Nephron (organoid): ENCODE results near the gene SFXN5.

Experiments used
- H3K27ac Mint-ChIP-seq, 3 experiments: 2 replicates each; pipeline ENCODE4 v1.8.0; 2020; ENCODE audit warnings: mixed read lengths in 3 of 3, mild to moderate bottlenecking in 2 of 3, moderate library complexity in 1 of 3
- H3K27me3 Mint-ChIP-seq: 2 replicates; pipeline ENCODE4 v1.8.0; 2021; ENCODE audit warnings: low read depth, mild to moderate bottlenecking, moderate library complexity, mixed read lengths
- H3K36me3 Mint-ChIP-seq: 2 replicates; pipeline ENCODE4 v1.8.0; 2020; ENCODE audit warnings: low read depth, mixed read lengths
- H3K4me1 Mint-ChIP-seq: 2 replicates; pipeline ENCODE4 v1.8.0; 2020; ENCODE audit warnings: mixed read lengths
- H3K4me3 Mint-ChIP-seq, 3 experiments: 2 replicates each; pipeline ENCODE4 v1.8.0; 2020; ENCODE audit warnings: mild to moderate bottlenecking in 3 of 3, mixed read lengths in 3 of 3, moderate library complexity in 2 of 3
- H3K9me3 Mint-ChIP-seq: 2 replicates; pipeline ENCODE4 v1.8.0; 2020; ENCODE audit warnings: mixed read lengths
- TF ChIP-seq, protein P1 (sequence below), 3 experiments: fragments of 200-600 bp; sonication (generic); IDR thresholded peaks; one replicate each; pipeline ENCODE4 v1.5.0; 2021; ENCODE audit warnings: antibody characterized with exemption in 3 of 3; ENCODE audit not compliant: unreplicated experiment in 3 of 3

SFXN5 gene

DNA sequence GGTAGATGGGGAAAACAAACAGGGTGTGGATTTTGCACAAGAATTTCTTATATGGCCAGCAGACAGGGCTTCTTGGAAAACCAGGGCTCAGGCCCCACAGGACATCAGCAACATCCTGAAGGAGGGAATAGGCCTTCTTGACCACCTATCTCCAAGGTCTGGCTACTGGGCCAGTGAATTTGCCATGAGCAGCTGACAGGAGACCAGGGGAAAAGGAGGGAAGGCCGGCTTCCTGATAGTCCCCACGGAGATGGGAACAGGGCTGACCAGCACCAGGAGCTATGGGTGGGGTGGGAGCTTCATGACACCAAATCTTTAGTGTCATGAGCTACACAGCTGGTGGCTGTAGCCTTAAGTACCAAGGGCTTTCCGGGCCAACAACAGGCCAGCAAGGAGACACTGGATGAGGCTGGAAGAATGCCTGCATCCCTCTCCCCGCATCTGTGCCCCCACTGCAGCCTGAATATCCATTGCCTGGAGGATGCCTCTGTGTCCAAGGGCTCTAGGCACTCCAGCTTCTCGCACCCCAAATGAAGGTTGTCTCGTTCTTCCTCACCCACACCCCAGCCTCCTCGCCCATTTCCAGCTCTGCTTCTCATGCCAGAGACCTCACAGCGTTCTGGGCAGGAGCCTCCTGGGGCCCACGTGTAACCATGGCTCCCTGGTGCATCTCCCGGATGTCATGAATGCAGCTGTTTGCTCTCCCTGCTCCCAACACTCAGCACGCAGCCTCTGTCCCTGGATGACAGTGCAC is 79.4 kb downstream of the SFXN5 start:
- TF ChIP-seq, protein P1, sequence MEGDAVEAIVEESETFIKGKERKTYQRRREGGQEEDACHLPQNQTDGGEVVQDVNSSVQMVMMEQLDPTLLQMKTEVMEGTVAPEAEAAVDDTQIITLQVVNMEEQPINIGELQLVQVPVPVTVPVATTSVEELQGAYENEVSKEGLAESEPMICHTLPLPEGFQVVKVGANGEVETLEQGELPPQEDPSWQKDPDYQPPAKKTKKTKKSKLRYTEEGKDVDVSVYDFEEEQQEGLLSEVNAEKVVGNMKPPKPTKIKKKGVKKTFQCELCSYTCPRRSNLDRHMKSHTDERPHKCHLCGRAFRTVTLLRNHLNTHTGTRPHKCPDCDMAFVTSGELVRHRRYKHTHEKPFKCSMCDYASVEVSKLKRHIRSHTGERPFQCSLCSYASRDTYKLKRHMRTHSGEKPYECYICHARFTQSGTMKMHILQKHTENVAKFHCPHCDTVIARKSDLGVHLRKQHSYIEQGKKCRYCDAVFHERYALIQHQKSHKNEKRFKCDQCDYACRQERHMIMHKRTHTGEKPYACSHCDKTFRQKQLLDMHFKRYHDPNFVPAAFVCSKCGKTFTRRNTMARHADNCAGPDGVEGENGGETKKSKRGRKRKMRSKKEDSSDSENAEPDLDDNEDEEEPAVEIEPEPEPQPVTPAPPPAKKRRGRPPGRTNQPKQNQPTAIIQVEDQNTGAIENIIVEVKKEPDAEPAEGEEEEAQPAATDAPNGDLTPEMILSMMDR (IDR thresholded peaks at IDR 0.05; ENCODE audit: unreplicated experiment in 3 of 3), result no peak

DNA sequence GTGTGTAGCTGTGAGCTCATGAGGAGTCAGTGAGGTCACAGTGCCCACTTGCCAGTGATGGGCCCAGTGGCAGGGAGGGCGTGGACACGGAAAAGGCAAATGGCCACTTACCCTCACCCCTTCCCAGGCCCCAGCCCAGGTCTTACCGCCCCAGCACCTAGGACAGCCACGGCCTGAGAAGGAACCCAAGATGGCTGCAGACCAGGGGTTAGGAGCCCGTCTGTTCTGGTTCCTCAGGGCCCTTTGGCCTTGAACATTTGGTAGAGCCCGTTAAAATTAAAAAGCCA is 80.1 kb downstream of the SFXN5 start:
- Mint-ChIP-seq H3K36me3 (no peaks in the 10 kb centered on the region), H3K4me3 (no peak overlapping the region), H3K4me1 (peaks cover 6% of the 10 kb centered on the region), H3K27ac (no peak overlapping the region), H3K27me3 (peaks cover 5% of the 10 kb centered on the region), H3K9me3 (no peaks in the 10 kb centered on the region)
- TF ChIP-seq, protein P1 (IDR thresholded peaks at IDR 0.05; ENCODE audit: unreplicated experiment in 3 of 3), result no peak

More for the DNA sequence above, 79.4 kb downstream of the SFXN5 start:
- Mint-ChIP-seq H3K4me3 (no peak overlapping the region), H3K4me1 (peaks cover 6% of the 10 kb centered on the region), H3K36me3 (no peaks in the 10 kb centered on the region), H3K27me3 (peaks cover 5% of the 10 kb centered on the region), H3K9me3 (no peaks in the 10 kb centered on the region), H3K27ac (no peak overlapping the region)

DNA sequence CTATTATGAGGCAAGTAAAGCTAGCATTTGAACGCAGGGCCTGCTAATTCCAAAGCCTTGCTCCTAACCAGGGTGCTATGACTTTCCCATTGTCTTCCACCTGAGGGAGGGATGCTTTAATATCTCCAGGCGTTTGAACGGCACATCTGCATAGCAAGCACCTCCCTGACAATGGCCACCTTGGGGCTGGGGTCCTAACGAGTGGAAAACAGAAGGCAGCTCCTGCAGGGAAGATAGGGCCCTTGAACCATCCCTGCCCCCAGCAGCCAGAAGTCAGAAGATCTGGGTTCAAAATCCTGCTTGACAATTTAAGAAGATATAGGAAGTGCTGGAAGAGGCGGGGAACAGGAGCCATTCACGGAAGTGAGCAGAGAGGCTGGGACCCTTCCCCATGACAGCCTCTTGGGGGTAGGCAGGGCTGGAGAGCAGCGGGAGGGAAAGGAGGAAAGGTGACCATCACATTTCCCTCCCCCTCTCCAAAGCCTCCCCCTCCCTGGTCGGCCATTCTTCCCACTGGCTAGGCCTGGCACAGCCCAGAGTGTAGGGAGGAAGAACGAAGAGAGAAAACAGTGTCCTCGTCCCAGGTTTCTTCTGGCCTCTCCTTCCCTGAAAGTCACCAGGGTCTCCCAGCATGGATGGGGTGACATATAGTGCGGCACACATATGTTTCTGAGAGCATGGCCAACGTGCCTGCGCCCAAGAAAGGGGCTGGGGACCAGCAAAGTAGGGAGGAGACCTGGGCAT is 80.6 kb downstream of the SFXN5 start:
- TF ChIP-seq, protein P1 (IDR thresholded peaks at IDR 0.05; ENCODE audit: unreplicated experiment in 3 of 3), result no peak
- Mint-ChIP-seq H3K9me3 (no peaks in the 10 kb centered on the region), H3K36me3 (no peaks in the 10 kb centered on the region), H3K4me3 (no peak overlapping the region), H3K4me1 (peaks cover 6% of the 10 kb centered on the region), H3K27me3 (peaks cover 5% of the 10 kb centered on the region), H3K27ac (peak overlapping the region in 1 of 3 experiments; percentile 67)

DNA sequence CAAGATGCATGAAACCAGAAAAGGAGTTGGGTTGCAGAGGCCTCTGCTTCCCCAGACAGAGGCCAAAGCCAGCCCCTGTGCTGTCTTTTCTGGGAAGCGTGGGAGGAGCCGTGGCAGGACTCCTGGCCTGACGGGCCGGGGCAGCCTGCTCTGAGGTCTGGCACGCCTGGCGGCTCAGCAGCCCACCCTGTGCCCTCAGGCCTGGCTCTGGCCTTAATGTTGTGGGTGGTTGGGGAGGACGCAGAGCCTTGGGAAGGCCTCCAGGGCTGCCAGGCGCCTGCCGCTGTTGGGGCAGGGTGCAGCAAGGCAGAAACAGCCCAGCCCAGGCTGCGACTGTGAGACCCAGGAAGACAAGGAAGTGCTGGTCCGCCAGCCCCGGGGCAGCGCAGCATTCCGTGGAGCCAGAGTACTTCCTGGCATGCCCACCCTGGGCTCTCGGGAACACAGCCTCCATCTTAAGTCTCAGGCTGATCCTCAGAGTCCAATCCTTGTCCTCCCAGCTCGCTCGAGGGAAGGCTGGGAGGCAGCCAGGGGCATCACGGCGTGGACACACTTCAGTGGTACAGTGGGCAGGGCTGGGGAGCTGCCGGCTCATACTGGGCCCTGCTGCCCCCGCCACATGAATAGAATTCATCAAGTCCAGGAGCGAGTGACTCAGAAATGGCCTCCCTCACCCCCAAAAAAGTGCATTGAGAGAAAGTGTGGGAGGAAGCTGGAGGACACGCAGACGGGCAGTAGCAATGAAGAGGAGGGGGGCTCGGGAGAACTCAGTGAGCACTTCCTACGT is 81.5 kb downstream of the SFXN5 start:
- Mint-ChIP-seq H3K9me3 (no peaks in the 10 kb centered on the region), H3K27me3 (peaks cover 4% of the 10 kb centered on the region), H3K4me1 (peaks cover 6% of the 10 kb centered on the region), H3K36me3 (no peaks in the 10 kb centered on the region), H3K27ac (peak overlapping the region; percentile 41 to 72 (median 67)), H3K4me3 (no peak overlapping the region)
- TF ChIP-seq, protein P1 (IDR thresholded peaks at IDR 0.05; ENCODE audit: unreplicated experiment in 3 of 3), result no peak

DNA sequence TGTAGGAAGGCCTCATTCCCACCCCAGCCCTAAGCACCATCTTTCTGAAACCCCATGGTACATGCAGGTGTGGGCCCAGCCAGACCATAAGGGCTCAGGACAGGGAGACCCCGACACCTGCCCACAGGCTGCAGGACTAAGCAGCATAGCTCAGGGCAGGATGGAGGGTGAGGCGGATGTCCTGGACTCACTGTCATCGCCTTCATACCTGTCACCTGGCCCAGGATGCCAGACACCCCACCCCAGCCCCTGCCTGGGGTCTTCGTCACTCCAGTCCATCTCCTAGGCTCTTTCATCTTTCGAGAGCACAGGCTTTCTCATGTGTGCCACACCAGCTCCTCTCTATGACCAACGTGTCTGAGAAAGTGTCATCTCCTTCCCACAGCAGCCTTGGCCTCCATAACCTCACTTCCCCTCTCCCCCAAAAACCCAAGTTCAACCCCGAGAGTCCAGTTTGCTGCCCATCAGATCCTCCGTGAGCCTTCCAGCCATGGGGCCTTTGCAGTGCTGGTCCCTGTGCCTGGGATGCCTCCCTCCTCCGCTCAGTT is 82.7 kb downstream of the SFXN5 start:
- Mint-ChIP-seq H3K4me1 (peaks cover 14% of the 10 kb centered on the region), H3K27me3 (no peaks in the 10 kb centered on the region)
- TF ChIP-seq, protein P1 (IDR thresholded peaks at IDR 0.05; ENCODE audit: unreplicated experiment in 3 of 3), result no peak

More for the DNA sequence above, 82.7 kb downstream of the SFXN5 start:
- Mint-ChIP-seq H3K27ac (no peak overlapping the region), H3K9me3 (no peaks in the 10 kb centered on the region), H3K36me3 (no peaks in the 10 kb centered on the region), H3K4me3 (no peak overlapping the region)
